GM21786 (cell line): ENCODE data around the gene RAB31.
"Not testable (repeated sequence)": the region's sequence is repeated elsewhere in the genome, so short reads cannot be mapped to it uniquely, and the experiment has no call there.

Experiments used
- ATAC-seq: cut with Tn5 transposase; IDR thresholded peaks from one replicate; pipeline ENCODE4 v1.9.1; 2021; ENCODE audit not compliant: unreplicated experiment

The RAB31 gene, protein sequence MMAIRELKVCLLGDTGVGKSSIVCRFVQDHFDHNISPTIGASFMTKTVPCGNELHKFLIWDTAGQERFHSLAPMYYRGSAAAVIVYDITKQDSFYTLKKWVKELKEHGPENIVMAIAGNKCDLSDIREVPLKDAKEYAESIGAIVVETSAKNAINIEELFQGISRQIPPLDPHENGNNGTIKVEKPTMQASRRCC

DNA sequence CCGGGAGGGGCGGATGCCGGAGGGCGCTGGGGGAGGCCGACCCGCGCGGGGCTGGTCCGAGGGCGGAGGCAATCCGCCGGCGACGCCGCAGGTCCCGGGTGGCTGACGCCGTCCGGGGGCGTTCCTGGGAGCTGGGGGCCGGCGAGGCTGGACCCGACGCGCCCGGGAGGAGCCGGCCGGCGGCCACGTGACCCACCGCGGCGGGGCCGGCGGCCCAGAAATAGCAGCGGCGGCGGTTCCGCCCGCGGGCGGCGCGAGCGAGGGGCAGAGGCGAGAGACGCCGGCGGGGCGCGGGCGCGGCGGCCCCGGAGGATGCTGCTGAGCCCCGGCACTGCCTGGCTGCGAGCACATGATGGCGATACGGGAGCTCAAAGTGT is at the start of gene RAB31:
RAB31 (plus strand) TSS at position 245 of the 377 bp plus-strand sequence; CDS start at position 350, 105 bp downstream.
- ATAC-seq, result no peak

DNA sequence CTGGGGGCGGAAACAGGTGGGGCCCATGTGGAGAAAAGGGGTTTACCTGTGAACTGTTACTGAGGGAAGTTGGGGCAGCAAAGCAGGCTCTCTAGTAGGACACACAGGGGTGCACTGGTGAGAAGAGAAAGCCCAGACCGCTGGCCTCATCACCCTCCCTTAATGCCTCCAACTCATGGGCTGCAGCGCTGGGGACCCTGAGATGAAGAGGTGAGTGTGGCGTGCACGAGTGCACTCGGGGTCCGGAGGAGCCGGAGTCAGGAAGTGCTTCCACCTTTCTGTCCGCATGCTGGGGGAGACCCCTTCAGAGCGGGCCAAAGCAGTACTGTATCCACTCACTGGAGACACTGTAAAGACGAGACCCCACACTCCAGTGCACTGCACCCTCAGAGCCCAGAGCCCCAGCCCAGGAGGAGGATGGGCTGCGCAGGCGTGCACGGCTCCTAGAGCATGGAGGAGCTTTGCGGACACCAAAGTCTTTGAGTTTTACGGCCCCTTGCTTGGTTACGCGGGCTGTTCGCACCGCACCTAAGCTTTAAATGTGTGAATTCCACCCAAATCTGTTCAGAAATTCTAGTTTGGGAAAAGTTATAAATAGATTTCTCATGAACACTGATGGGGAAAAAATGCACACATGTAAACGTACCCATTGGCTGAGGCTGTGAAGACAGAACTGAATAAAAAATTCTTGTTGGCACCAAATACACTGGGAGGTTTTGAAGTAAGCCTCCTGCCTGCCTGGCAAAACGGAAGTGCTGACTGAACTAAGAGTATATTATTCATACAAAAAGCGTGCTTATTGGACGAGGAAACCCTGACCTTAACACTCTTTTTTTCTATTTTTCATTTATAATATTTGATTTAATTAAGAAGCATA is 48.4 kb upstream of the RAB31 start:
- no peak for ATAC-seq

DNA sequence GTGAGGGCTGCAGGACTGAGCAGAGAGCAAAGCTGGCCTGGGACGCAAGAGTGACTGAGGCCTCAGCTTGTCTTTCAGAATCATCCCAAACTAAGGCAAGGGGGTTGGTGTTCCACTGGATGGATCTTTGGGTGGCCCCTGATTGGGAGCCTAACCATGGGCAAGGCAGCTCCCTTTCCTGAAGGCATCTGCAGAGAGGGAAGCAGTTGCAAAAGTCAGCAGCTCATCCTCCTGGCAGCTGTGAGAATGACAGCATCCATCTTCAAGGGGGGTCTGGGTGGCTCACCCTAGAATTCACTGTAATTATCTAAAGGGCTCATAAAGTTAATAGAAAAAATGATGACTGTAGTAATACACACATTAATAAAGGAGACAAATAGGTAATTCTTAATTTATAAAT is 46.5 kb upstream of the RAB31 start:
- ATAC-seq, result no peak

DNA sequence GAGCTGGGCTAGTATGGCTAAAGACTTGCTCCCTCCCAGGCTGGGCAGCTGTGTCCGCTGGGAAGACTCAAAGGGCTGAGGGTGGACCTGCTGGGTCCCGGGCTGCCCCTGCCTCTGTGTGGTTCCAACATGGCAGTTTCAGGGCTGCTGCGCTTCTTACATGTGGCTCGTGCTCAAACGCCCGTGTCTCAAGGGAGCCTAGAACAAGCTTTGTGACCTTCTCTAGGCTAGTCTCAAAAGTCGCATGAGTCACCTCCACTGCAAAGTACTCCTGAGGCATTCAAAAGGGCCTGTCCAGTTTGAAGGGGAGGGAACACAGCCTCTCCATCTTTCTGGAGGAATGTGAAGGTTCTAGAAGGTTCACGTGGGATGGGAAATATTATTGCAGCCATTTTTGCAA is 44.7 kb upstream of the RAB31 start:
- ATAC-seq, result no peak

DNA sequence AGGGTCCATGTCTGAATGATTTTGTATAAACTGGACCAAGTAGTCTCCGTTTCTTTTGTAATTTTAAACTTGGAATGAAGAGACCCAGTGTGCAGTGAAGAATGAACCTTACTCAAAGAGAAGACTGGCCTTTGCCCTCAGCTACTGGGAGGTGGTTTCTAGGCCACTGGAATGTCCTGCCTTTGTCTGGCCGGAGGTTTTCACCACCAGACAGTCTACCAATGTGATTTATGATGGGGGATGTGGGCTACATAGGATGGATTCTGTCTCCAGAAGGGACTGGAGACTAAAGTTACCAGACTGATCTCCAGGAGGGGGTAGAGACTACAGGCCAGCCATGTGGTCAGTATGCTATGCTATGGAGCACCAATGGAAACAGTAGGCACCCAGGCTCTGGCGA is 42.8 kb upstream of the RAB31 start:
- no peak for ATAC-seq

DNA sequence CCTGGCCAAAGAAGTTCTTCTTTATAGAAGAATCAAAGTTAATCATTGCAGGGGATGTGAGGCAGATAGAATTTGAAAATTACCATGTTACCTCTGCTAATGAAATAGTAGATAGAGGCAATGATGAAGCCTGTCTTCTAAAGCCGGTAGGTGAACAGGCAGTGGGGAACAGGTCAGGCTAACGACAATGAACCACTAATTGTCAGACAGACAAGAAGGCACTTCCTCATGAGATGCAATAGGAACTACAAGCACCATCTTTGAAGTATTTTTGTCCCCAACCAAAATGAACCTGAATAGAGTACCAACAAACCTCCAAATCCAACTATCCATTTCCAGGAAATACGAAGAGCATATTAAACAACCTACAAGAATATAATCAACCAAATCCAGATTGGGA is 41.6 kb upstream of the RAB31 start:
- ATAC-seq, result no peak

DNA sequence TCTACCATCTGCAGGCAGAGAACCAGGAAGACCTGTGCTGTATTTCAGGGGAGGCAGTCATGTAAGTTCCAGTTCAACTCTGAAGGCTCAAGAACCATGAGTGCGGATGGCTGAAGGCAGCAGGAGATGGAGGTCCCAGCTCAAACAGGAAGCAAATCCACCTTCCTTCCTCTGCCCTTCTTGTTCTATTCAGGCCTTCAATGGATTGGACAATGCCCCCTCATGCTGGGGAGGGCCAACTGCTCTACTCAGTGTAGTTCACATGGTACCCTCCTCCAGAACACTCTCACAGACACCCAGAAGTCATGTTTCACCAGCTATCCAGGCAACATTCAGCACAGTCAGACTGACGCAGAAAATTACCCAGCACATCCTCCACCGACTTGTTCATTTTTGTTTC is 39.1 kb upstream of the RAB31 start:
- no peak for ATAC-seq

DNA sequence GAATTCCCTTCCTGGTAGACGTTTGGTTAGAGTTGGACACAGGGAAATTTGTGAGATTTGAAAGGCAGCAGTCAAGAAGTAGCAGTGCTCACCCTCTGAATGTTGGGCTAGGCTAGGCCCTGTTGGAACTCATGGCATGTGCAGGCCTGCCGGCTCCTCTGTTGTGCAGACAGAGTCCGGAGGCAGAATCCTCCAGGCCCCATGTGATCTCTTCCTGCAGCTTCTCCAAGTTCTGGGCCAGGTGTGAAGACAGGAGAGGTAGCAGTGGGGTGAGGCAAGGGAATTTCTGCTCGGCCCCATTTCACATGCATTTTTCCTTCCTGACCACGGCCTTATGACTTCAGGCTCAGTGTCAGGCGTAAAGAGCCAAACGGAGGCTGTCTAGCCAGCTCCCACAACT is 36.9 kb upstream of the RAB31 start:
- ATAC-seq, result no peak

DNA sequence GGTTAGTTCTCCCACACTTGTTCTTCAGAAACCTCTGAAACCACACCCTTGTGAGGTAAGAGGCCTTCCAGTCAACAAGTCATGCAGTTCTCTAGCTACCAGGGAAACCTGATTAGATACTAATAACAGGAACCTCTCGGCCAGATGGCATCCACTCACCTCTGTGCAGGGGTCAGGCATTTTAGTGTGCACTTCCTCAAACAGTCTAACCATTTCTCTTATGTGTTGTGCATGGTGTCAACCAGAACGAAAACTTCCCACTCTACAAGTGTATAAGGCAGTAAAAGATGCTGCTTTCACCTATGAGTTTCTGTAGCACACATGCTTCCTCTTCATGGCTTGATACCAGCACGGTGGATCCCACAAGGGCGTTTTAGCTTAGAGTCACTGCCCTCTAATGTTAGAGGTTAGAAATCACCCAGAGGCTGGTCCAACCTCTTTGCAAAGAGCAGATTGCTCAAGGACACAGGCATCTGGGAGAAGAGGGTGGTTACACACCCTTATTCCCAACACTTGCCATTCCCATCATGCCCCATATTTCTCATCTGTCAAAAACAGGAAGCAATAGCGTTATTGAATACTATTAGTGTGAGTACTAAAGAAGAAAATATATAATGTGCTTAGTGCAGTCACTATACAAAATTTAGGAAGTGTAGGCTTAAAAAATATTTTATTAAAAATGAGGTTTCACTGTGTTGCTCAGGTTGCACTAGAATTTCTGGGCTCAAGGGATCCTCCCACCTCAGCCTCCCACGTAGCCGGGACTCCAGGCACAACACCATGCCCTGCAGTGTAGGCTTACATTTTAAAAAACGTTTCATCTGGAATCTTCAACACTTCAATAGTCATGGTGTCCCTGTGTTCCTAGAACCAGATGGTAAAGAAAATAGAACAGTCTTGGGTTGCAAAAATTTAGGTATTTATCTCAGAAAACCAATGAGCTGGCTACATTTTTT is 34.5 kb upstream of the RAB31 start:
- ATAC-seq, result peak; percentile 98

DNA sequence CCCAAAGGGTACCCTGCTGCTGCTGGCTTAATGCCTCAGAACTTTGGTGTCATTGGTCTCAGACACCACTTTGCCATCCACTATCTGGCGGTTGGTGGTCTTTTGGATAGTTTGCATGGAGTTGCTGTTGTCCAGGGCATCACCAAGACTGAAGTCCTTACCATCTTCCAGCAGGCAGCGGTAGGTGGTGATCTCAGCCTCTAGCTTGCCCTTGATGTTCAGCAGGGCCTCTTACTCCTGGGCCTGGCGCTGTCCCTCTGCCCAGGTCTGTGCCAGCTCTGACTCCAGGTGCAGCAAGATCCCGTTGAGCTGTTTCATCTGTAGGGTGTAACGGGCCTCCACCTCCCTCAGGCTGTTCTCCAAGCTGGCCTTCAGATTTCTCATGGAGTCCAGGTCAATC is 29.9 kb upstream of the RAB31 start:
- ATAC-seq, result not testable (repeated sequence)

DNA sequence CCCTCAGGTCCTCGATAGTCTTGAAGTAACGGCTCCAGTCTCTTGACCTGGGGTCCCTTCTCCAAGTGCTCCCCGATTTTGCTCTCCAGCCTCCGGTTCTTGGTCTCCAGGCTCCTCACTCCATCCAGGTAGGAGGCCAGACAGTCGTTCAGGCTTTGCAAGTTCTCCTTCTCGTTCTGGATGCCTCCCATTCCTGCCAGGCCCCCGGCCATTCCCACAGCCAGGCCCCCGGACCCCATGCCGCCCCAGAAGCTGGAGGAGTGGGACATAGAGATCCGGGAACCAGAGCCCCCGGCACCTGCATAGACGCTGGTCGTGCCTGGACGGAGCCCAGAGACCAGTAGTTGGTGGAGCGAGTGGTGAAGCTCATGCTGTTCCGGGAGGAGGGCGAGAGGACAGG is 29.0 kb upstream of the RAB31 start:
- no peak for ATAC-seq

DNA sequence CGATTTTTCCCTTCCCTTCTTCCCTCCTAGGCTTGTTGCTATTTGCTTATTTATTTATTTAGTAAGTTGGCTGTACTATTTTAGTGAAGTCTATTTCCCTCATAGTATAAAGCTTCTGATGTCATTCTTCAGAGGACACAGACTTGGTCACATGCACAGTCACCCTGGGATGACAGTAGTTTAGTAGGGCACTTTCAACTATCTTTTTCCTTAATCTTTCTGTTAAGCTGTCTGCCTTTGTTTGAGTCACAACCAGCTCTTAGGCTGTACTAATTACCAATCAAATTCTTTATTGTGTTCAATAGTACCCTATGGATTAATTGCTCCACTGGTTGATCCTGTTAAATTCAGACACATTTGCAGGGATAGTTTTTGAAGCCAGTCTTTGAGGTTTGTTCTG is 26.9 kb upstream of the RAB31 start:
- ATAC-seq, result no peak

DNA sequence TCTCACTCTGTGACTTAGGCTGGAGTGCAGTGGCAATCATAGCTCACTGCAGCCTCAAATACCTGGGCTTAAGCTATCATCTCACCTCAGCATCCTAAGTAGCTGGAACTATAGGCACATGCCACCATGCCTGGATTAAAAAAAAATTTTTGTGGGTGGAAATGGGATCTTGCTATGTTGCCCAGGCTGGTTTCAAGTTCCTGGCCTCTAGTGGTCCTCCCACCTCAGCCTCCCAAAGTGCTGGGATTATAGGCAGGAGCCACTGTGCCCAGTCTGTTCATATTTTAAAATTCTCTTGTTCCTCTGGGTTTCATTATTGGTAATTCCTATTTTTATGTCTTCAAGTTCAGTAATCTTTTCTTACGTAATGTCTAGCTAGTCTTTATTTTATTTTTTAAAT is 25.5 kb upstream of the RAB31 start:
- ATAC-seq, result no peak

DNA sequence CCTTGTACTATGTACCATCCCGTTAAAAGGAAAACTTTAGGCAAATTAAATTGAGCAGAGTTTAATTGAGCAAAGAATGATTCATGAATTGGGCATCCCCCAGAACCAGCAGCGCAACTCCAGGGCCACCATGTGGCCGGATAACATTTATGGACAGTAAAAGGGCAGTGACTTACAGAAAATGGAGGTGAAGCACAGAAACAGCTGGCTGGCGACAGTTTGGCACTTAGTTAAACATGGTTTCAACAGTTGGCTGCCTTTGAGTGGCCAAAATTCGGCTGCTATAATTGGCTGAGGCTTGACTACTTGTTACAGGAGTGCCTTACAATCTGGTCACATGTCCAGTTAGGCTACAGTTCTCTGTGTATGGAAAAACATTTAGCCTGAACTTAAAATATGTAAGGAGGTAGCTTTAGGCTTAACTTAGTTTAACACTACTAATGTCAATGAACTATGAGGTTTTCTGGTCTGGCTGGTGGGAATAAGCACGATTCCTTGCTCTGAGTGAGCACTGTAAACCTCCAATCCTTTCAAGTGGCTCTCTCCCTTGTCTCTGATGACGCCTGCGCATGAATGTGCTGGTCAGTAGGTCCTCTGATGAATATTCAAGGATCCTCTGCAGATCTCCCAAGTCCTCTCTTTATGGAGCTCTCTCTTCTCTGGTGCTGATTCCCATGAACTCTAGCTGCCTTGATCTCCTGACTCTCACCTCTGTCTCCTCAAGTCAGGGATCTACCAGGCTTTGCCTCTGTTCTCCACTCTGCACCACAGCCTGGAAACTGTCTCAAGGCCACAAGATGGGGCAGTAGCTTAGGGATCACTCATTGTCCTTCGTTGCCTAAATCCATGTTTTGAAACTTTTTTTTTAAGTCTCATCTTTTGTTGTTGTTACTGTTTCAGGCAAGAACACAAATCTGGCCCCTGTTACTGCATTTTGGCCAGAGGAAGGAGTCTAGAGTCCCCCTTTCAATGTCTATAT is 24.4 kb upstream of the RAB31 start:
- ATAC-seq, result no peak

DNA sequence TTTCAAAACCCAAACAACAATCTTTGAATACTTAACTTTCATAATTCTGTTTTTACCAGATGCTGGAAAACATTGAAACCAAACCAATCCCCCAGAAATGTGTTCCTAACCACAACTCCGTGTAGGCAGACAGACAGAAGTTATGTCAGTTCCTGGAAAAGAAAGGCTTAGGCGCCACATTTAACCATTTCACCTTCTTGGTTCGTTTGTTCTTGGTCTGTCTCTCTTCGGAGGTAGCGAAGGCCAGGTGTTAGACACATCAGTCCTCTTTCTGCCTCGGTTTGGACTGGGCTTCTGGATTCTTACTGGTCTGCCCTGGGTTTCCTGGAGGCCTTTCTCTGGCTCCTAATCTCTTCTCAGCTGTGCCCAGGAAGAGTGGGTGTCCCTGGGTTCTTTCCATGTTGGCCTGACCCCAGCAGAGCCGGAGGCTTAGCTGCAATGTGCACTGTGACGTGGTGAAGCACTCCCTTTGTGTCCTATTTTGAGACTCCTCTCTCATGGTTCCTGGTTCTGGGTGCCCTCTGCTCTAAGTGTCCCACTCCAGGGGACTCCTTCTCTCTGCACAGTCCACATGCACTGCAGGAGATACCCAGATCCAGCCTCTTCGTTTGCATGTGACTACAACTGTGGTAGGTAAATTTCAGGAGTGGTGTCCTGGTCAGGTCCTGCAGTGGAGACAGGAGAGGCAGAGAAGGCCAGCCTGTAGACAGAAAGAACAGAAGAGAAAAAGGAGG is 23.1 kb upstream of the RAB31 start:
- no peak for ATAC-seq

DNA sequence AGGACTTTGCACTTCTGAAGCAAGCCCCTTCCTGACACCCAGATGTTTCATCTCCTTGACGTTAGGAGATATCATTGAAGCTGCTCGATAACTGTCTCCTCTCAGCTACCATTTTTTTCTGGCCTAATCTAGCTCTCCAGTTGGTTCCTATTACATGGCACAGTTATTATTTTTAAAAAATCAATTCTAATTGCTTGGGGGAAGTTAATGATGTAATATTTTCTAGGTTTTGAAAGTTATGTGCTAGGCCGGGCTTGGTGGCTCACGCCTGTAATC is 22.5 kb upstream of the RAB31 start:
- ATAC-seq, result no peak

DNA sequence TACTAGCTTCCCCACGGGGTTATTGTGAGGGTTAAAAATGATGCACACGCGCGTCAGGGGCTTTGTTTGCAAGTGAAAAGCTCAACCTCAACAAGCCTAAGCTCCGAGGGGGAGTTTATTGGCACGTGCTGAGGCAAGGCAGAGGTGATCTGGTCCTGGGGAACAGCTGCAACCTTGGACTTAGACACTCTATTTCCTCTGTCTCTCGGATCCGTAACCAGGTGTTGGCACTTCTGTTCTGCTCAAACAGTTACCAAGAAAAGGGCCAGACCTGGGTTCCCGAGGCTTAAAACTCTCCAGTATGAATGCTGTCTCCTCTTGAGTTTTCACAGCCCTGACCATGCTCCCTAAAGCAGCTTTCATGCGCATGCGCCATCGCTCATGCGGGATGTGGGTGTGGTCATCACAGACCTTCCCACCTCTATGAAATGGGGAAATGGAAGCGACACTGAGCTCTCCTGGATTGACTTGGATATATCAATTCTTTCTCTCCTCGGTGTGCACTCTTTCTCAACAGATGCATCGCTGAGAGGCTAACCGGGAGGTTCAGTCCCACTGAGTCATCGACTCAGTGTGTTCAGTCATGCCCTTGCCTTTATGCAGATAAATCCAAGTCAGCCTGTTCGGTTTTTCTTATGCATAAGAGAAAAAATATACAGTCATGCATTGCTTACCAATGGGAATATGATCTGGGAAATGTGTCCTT is 19.9 kb upstream of the RAB31 start:
- no peak for ATAC-seq

DNA sequence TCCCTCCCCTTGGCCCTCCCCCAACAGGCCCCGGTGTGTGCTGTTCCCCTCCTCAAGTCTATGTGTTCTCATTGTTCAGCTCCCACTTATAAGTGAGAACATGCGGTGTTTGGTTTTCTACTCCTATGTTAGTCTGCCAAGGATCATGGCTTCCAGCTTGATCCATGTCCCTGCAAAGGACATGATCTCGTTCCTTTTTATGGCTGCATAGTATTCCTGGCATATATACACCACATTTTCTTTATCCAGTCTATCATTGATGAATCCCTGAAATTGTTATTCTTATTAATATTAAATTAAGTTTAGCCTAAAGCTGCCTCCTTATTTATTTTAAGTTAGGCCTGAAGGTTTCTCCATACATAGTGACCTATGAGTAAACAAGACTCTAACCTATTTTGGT is 18.8 kb upstream of the RAB31 start:
- no peak for ATAC-seq

DNA sequence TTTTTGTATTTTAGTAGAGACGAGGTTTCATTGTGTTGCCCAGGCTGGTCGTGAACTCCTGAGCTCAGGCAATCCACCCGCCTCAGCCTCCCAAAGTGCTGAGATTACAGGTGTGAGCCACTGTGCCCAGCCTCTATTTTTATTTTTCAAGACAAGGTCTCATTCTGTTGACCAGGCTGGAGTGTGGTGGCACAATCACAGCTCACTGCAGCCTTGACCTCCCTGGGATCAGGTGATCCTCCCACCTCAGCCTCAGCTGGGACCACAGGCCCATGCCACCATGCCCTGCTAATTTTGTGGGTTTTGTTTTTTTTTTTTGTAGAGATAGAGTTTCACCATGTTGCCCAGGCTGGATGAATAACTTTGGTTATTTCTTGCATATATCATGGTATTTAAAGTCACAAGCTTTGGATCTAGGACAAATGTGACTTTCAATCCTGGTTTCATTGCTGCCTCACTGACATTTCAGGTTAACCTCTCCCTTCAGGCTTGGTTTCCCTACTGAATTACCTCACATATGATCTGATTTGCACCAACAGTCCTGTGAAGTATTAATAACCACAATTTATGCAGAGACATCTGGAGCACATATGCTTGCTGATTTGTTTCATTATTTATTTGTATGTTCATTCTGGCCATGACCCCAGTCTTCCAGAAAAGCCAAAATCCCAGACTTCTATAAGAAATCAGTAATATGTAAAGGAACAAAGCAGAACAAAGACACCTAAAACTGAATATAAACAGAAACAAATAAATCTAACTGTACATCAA is 17.5 kb upstream of the RAB31 start:
- no peak for ATAC-seq
